Large intestine (tissue), 3 donors: ENCODE data around the gene STXBP6. TPM values are rescaled to one million over a fixed set of nuclear protein-coding genes. Genes with fewer than 3 reads are reported as not detected.
"Not testable (repeated sequence)": the region's sequence is repeated elsewhere in the genome, so short reads cannot be mapped to it uniquely, and the experiment has no call there.

ENCODE experiments used
- DNase-seq, 2 donors: peaks; one replicate each; pipeline versions ENCODE4 v3.0.0 to v3.0.0-alpha.2; 2013
- H3K27ac ChIP-seq: one replicate; pipeline ENCODE4 v1.5.1; 2013; ENCODE audit warnings: low read length
- H3K27me3 ChIP-seq: 2 replicates; pipeline ENCODE4 v1.6.1; 2013; ENCODE audit warnings: low read length; ENCODE audit not compliant: control insufficient read depth, insufficient read depth
- H3K36me3 ChIP-seq: 2 replicates; pipeline ENCODE4 v1.6.1; 2013; ENCODE audit warnings: low read length; ENCODE audit not compliant: control insufficient read depth, insufficient read depth
- H3K4me1 ChIP-seq: one replicate; pipeline ENCODE4 v1.6.1; 2013; ENCODE audit warnings: low read length; ENCODE audit not compliant: control insufficient read depth, insufficient read depth
- H3K4me3 ChIP-seq: one replicate; pipeline ENCODE4 v1.5.1; 2013; ENCODE audit warnings: low read length
- H3K9me3 ChIP-seq: one replicate; pipeline ENCODE4 v1.6.1; 2013; ENCODE audit warnings: mild to moderate bottlenecking, low read depth, low read length, moderate library complexity; ENCODE audit not compliant: control insufficient read depth
- WGBS: methylation state at CpG from one replicate; pipeline ENCODE4 v1.1.5; 2013; ENCODE audit warnings: low lambda C conversion rate; ENCODE audit not compliant: insufficient coverage; 5-methylcytosine and 5-hydroxymethylcytosine counted together
- polyA plus RNA-seq: library from polyadenylated mRNA; unstranded; fragments of 120-200 nt; gene quantifications from one replicate; pipeline ENCODE4 v1.2.1, GENCODE V29; 2013

STXBP6 gene
- polyA plus RNA-seq, 1 donor: 27.8 TPM

GRCh38 chr14:24809135-24809534 lies 240.8 kb downstream of the STXBP6 start:
- peaks cover 79% of the 10 kb centered on the region for H3K4me1 ChIP-seq
- no peaks in the 10 kb centered on the region for H3K9me3 ChIP-seq
- no peaks in the 10 kb centered on the region for H3K27me3 ChIP-seq
- WGBS: no CpG with 5 or more reads among the region's 2 CpGs
- H3K4me3 ChIP-seq: peak overlapping the region; percentile 23
- no peaks in the 10 kb centered on the region for H3K36me3 ChIP-seq
- peak overlapping the region; percentile 64 for H3K27ac ChIP-seq
- peak; percentile 26 to 80 for DNase-seq

- DNase-seq: no peak
- Histone ChIP-seq H3K27me3 (no peaks in the 10 kb centered on the region), H3K9me3 (no peaks in the 10 kb centered on the region), H3K36me3 (no peaks in the 10 kb centered on the region), H3K4me1 (peaks cover 74% of the 10 kb centered on the region), H3K27ac (peak overlapping the region; percentile 64), H3K4me3 (no peak overlapping the region)
- WGBS: 80% methylated on average over 2 of the region's 6 CpGs
These were observed 241.5 kb downstream of the STXBP6 start for GRCh38 chr14:24808412-24808811.

GRCh38 chr14:24806061-24806678 lies 243.8 kb downstream of the STXBP6 start:
- Histone ChIP-seq H3K4me1 (peaks cover 55% of the 10 kb centered on the region), H3K36me3 (no peaks in the 10 kb centered on the region), H3K27me3 (no peaks in the 10 kb centered on the region), H3K4me3 (no peak overlapping the region), H3K27ac (no peak overlapping the region), H3K9me3 (no peaks in the 10 kb centered on the region)
- 55% methylated on average over 2 of the region's 9 CpGs for WGBS
- DNase-seq: peak; percentile 73 to 74

GRCh38 chr14:24804552-24805212 lies 245.3 kb downstream of the STXBP6 start:
- WGBS: no CpG with 5 or more reads among the region's 3 CpGs
- Histone ChIP-seq H3K27me3 (no peaks in the 10 kb centered on the region), H3K4me1 (peaks cover 42% of the 10 kb centered on the region), H3K27ac (peak overlapping the region; percentile 64), H3K4me3 (no peak overlapping the region), H3K36me3 (no peaks in the 10 kb centered on the region), H3K9me3 (no peaks in the 10 kb centered on the region)
- peak; percentile 44 to 74 for DNase-seq

- H3K4me3 ChIP-seq: no peak overlapping the region
- peak overlapping the region; percentile 64 for H3K27ac ChIP-seq
- H3K9me3 ChIP-seq: no peaks in the 10 kb centered on the region
- no peak for DNase-seq
- no peaks in the 10 kb centered on the region for H3K36me3 ChIP-seq
- peaks cover 42% of the 10 kb centered on the region for H3K4me1 ChIP-seq
- WGBS: no CpG with 5 or more reads among the region's 10 CpGs
- no peaks in the 10 kb centered on the region for H3K27me3 ChIP-seq
These were observed 245.9 kb downstream of the STXBP6 start for GRCh38 chr14:24803933-24804494.

- H3K27me3 ChIP-seq, H3K4me3 ChIP-seq, DNase-seq, H3K27ac ChIP-seq, H3K36me3 ChIP-seq, H3K9me3 ChIP-seq: not testable (repeated sequence)
- H3K4me1 ChIP-seq: peaks cover 37% of the 10 kb centered on the region
- 100% methylated on average over 2 of the region's 10 CpGs for WGBS
These were observed 246.5 kb downstream of the STXBP6 start for GRCh38 chr14:24803426-24803825.

- peaks cover 27% of the 10 kb centered on the region for H3K4me1 ChIP-seq
- no peak overlapping the region for H3K4me3 ChIP-seq
- H3K27ac ChIP-seq: no peak overlapping the region
- DNase-seq: no peak
- no peaks in the 10 kb centered on the region for H3K36me3 ChIP-seq
- H3K9me3 ChIP-seq: no peaks in the 10 kb centered on the region
- H3K27me3 ChIP-seq: no peaks in the 10 kb centered on the region
- WGBS: no CpG with 5 or more reads among the region's 5 CpGs
These were observed 247.7 kb downstream of the STXBP6 start for GRCh38 chr14:24802236-24802635.

- Histone ChIP-seq H3K9me3 (no peaks in the 10 kb centered on the region), H3K36me3 (no peaks in the 10 kb centered on the region), H3K27me3 (no peaks in the 10 kb centered on the region), H3K4me3 (no peak overlapping the region), H3K4me1 (peaks cover 19% of the 10 kb centered on the region), H3K27ac (no peak overlapping the region)
- 100% methylated on average over 1 of the region's 1 CpG for WGBS
- no peak for DNase-seq
These were observed 248.9 kb downstream of the STXBP6 start for GRCh38 chr14:24801024-24801423.

- no peak overlapping the region for H3K27ac ChIP-seq
- WGBS: no CpG with 5 or more reads among the region's 6 CpGs
- peaks cover under 1% of the 10 kb centered on the region for H3K4me1 ChIP-seq
- no peak overlapping the region for H3K4me3 ChIP-seq
- H3K36me3 ChIP-seq: no peaks in the 10 kb centered on the region
- DNase-seq: no peak
- H3K27me3 ChIP-seq: no peaks in the 10 kb centered on the region
- H3K9me3 ChIP-seq: no peaks in the 10 kb centered on the region
These were observed 251.0 kb downstream of the STXBP6 start for GRCh38 chr14:24798911-24799462.

- Histone ChIP-seq H3K27ac (no peak overlapping the region), H3K9me3 (no peaks in the 10 kb centered on the region), H3K4me3 (no peak overlapping the region), H3K4me1 (no peaks in the 10 kb centered on the region), H3K27me3 (no peaks in the 10 kb centered on the region), H3K36me3 (no peaks in the 10 kb centered on the region)
- 80% methylated on average over 1 of the region's 5 CpGs for WGBS
- no peak for DNase-seq
These were observed 254.5 kb downstream of the STXBP6 start for GRCh38 chr14:24795406-24795805.
